ENCODE measurements around the gene ITPKB.
A peak's percentile ranks its signal among the peaks of the same experiment; 100 is the strongest.

ITPKB gene

DNA sequence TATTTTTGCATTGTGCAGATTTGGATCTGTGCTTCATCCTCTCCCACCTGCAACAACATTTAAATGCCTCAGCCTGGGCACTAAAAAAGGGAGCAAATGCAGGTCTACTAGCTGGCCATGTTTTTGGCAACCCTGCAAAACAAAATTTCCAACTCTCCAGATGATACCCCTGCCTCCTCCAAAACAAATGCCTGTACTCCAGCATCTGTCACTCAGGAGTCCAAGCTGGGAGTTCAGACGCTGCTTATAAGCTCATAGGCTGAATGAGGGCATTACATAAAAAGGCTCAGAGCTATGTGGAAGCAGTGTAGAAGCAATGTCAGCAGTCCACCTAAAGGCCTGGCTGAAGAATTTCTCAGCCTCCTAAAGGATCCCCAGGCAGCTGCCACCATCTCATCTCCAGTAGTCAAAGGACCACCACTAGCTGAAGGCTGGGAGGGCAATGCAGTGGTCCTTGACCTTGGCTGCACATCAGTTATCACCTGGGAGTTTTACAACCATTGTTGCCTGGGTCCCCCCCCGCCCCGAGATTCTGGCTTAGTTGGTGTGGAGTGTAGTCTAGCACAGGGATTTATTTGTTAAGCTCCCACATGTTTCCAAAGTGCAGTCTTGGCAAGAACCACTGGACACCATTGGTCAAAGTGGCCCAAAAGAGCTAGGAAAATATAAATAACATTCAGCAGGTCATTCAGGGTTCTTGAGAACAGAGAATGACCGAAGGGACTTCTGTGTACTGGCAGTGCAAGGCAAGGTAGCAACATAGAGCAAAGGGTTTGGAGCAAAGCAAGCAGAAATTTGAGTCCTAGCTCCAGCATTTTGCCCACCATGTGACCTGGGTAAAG, 57.2 kb downstream of the ITPKB start:
- no peak overlapping the region for H3K4me3 ChIP-seq (replicated peaks in 1 of 2; ENCODE audit: low read depth in 2 of 2, low read length in 2 of 2)
- TF ChIP-seq, protein P1, sequence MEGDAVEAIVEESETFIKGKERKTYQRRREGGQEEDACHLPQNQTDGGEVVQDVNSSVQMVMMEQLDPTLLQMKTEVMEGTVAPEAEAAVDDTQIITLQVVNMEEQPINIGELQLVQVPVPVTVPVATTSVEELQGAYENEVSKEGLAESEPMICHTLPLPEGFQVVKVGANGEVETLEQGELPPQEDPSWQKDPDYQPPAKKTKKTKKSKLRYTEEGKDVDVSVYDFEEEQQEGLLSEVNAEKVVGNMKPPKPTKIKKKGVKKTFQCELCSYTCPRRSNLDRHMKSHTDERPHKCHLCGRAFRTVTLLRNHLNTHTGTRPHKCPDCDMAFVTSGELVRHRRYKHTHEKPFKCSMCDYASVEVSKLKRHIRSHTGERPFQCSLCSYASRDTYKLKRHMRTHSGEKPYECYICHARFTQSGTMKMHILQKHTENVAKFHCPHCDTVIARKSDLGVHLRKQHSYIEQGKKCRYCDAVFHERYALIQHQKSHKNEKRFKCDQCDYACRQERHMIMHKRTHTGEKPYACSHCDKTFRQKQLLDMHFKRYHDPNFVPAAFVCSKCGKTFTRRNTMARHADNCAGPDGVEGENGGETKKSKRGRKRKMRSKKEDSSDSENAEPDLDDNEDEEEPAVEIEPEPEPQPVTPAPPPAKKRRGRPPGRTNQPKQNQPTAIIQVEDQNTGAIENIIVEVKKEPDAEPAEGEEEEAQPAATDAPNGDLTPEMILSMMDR (IDR thresholded peaks at IDR 0.05; ENCODE audit: low read depth, low read length), result no peak
- no peak for DNase-seq (ENCODE audit: low read depth in 2 of 2)

DNA sequence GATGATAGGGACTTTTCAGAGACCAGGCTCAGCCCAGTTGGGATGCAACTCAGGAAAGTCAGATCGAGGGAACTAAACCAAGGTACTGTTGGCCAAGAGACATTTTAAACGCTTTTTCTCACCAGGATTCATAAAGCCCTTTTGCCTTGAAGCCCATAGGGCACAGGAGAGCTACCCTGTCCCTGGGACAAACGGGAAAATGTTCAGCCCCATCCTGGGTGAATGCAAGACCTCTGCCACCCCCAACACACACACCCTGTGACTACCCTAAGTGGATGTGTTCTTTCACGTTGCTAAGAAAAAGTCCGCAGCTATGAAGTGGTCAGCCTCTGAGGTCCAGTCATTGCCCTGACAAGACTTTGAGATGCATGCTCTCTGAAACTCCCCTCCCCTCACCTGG, 58.4 kb downstream of the ITPKB start:
- H3K4me3 ChIP-seq (replicated peaks in 1 of 2; ENCODE audit: low read depth in 2 of 2, low read length in 2 of 2), result no peak overlapping the region
- TF ChIP-seq, protein P1 (IDR thresholded peaks at IDR 0.05; ENCODE audit: low read depth, low read length), result no peak
- DNase-seq (ENCODE audit: low read depth in 2 of 2), result no peak

DNA sequence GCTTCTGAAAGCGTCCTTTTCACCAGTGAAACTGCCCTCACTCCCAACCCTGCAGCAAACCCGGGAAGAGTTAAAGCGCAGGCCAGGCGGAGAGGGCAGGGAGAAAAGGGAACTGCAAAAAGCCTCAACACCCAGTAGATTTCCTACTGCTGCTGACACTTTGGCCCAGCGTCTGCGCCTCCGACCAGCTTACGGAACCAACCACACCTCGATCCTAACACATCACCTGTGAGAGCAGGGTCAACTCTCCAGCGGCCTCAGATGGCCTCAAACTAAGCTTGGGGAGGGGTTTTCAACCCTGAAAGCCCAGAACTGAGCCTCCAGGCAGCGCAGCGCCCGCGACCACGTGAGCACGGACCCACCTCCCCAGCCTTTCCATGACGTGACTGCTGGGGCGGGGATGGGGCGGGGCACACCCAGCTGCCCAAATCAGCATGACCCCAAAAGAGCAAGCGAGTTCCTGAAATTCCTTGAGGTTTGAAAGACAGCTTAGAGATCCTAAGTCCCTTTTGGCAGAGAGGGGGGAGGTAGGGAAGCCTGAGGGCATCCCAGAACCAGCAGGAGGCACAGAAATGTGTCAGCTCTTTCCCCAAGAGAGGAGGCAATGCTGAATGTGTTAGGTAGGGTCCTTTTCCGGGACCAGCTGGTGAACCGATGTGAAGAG, 59.1 kb downstream of the ITPKB start:
- DNase-seq (ENCODE audit: low read depth in 2 of 2), result peak; percentile 38 to 82
- TF ChIP-seq, protein P1 (IDR thresholded peaks at IDR 0.05; ENCODE audit: low read depth, low read length), result no peak
- peak overlapping the region; percentile 42 to 48 for H3K4me3 ChIP-seq (replicated peaks in 1 of 2; ENCODE audit: low read depth in 2 of 2, low read length in 2 of 2)

DNA sequence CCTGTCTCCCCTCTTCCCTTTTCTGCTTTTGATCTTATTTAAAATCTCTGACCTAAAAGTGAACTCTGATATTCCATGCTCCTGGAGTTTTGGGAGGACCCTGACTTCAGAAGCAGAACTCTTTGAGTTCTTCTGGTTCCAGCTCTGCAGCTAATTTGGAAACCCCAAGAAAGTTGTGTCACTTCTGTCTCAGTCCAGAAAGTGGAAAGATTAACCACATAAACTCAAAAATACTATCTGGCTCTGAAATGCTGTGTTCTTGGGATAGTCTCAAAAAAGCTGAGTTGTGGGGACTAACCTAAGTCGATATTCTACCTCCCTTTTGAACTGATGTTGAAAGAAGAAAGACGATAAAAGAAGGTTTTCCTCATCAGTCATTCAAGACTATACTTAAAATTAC, 59.8 kb downstream of the ITPKB start:
- TF ChIP-seq, protein P1 (IDR thresholded peaks at IDR 0.05; ENCODE audit: low read depth, low read length), result no peak
- no peak for DNase-seq (ENCODE audit: low read depth in 2 of 2)
- no peak overlapping the region for H3K4me3 ChIP-seq (replicated peaks in 1 of 2; ENCODE audit: low read depth in 2 of 2, low read length in 2 of 2)

DNA sequence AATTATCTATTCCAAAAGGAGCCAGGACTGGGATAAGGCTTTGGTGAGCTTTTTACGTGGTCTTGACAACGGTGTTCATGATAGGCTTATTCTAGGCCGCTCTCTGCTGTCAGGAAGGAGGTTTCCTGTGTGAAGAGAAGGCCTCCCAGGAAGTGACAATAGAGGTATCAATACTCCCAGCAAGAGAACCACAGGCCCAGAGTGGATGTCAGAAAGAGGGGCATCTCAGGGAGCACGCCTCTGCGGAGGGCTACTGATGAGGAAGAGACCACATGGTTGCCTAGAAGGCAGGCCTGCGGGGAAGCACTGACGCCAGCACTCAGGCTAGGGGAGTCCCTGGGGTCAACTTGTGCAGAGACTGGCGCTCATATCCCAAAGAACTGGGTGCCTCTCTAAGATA, 60.4 kb downstream of the ITPKB start:
- no peak overlapping the region for H3K4me3 ChIP-seq (replicated peaks in 1 of 2; ENCODE audit: low read depth in 2 of 2, low read length in 2 of 2)
- TF ChIP-seq, protein P1 (IDR thresholded peaks at IDR 0.05; ENCODE audit: low read depth, low read length), result no peak
- no peak for DNase-seq (ENCODE audit: low read depth in 2 of 2)

DNA sequence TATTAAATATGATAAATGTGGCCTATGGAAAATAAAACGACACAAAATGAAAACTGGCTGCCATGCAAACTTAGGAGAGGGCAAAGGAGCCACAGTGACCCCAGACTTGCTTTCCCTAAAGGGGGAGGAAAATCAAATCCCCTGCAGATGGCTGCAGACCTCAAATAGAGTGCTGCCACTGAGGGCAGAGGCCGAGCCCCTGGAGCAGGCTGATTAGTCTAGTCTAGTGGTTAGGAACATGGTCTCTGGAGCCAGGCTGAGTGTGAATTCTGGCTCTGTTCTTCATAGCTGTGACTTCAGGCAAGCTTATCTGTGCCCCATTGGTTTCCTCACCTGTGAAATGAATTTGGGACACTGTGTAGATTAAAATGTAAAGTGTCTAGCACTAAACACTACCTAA, 60.8 kb downstream of the ITPKB start:
- H3K4me3 ChIP-seq (replicated peaks in 1 of 2; ENCODE audit: low read depth in 2 of 2, low read length in 2 of 2), result no peak overlapping the region
- no peak for DNase-seq (ENCODE audit: low read depth in 2 of 2)
- TF ChIP-seq, protein P1 (IDR thresholded peaks at IDR 0.05; ENCODE audit: low read depth, low read length), result no peak
